GM19043 (cell line): Measurements from ENCODE around the gene THSD8.

Experiments used
- ATAC-seq: cut with Tn5 transposase; IDR thresholded peaks from one replicate; pipeline ENCODE4 v1.9.1; 2021; ENCODE audit warnings: low read depth; ENCODE audit not compliant: unreplicated experiment

The THSD8 gene

DNA sequence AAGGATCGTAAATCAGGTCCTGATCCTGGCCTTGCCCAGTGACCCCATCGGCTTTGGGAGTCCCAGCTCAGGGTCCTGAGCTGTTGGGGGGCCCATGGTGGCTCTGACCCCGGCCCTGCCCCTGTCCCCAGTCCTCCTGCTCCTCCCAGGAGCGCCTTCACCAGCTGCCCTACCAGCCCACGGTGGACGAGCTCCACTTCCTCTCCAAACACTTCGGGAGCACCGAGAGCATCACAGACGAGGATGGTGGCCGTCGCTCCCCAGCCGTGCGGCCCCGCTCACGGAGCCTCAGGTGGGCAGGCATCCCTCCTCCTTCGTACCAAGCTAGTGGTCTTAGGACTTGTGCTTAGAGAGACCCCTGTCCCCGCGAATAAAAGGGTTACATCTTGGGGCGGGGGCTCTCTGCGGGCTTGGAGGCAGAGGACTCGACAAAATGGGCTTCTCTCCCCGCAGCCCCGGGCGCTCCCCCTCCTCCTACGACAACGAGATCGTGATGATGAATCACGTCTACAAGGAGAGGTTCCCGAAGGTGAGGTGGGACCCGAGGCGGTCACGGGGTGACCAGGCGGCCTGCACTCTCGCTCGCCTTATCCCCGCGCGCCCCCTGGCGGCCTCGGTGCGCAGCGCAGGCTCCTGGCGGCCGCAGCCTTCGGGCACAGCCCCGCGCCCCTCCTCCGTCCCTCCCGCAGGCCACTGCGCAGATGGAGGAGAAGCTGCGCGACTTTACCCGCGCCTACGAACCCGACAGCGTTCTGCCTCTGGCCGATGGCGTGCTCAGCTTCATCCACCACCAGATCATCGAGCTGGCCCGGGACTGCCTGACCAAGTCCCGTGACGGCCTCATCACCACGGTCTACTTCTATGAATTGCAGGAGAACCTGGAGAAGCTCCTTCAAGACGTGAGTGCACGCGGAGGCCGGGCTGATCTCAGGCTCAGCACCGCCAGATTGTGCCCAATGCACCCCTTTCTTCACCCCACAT is 45.6 kb downstream of the THSD8 start:
- ATAC-seq = no peak
